Activated T-helper 9 cell treated with anti-CD3 and anti-CD28 coated beads, Interleukin-2, amount 50 U/mL, for 16 hours (primary cell): ENCODE measurements around the gene GNAI3.
A peak's percentile ranks its signal among the peaks of the same experiment; 100 is the strongest.

Experiments
- DNase-seq: peaks from one replicate; pipeline ENCODE4 v3.0.0-alpha.2; 2020; ENCODE audit warnings: low read depth

GNAI3 gene

DNA sequence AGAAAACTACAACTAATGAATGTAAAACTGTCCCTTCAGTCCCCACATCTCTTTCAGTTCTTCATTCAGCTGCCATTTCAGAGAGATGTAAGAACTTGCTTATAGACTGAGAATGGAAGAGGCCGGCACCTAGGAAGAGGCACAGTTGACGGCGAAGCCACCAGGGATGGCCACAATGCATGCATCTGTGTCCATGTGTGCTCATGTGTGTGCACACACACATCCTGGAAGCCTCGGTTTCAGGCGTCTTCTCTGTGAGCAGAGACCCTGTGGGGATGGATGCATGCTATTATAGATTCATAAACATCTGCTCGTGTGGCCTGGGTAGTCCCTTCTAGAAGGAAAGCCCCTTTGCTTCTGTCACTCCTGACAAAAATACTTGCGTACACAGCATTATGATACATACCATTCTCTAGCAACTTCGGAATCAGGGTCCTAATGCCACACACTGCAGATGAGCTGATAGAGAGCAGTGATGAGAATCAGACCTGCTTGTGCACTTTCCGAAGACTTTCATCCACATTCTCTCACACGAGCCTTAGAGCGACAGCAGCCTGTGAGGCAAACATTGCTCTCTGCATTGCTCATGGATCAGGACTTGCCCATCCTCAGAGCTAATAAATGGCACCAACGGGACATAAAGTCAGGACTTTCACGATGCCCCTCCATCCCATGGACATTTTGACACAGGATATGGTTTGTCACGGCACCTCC, 21.2 kb upstream of the GNAI3 start:
- DNase-seq = no peak

DNA sequence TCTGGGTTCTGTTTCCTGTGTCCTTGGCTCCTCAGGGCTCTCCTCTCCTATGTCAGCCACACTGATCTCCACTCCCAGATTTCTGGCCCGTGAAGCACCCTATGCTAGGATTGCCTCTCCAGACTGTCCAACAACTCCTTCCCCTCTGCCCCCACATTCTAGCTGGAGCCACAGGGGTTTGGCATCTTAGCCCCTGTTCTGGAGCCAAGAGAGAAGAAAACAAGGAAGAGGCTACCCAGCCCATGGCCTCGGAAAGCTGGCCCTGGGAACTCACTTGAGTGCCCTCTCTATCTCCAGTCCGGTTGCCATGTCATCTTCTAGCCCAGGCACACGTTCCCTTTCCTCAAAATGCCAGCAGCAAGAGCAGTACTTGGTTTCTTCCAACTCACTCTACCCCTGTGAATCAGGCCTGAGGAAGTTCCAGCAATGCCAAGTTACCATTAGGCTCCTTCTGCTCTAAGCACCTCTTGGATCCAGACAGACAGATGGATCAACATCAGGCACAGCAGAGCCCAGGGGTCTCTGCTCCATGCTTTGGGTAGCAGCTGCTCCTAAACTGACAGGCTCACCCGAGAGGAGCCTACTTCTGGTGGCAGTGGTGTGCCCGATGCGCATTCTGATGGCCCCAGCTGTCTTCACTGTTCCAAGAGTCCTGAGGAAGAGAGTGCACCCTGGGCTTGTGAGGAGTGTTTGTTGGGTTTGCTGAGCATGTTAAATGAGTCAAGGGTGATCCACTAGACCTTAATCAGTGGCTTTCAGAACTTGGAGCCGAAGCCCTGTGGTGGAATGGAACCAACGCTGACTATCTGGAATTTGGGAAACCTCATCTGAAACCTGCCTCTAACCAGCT, 20.3 kb upstream of the GNAI3 start:
- no peak for DNase-seq

DNA sequence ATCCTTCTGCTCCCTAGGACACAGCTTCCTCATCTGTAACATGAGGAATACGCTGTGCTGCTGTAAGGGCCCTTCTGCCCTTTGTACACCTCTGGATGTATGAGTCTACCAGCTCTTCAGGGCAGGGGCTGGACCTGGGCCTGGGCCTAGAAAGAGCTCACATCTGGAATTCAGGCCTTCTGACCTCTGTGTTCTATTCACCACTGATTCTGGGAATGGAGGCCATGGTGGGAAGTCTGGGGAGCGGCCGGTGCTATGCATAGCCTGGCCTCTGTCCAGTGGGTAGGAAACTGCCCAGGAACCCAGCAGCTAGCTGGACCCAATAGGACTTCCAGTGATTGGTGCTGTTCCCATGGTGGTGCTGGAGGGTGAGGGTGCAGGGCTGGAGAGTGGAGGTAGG, 19.7 kb upstream of the GNAI3 start:
- DNase-seq = no peak

DNA sequence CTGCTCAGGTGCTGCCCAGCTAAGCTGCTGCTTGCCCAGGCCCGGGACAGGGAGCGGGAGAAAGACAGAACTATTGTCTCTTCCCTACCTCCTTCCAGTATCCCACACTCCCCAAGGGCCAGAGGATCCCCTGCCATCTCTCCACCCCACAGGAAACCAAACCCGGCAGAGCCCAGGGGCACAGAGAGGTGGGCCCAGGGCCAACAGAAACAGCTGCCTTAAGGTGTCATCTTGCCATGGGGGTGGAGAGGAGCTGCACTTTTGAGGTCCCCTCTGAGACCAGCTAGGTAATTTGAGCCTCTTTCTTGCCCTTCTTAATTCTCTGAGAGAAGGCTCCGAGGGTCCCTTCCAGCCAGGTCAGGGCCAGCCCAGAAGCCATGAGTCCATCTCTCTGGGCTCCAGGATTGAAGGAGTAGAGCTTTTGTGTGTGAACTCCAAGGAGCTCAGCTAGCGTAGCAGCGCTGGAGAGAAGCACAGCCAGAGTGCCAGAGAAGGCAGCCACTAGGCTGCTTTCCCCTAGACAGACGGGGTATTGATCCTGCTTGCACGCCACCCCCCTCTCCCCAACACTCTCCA, 18.4 kb upstream of the GNAI3 start:
- DNase-seq = no peak

DNA sequence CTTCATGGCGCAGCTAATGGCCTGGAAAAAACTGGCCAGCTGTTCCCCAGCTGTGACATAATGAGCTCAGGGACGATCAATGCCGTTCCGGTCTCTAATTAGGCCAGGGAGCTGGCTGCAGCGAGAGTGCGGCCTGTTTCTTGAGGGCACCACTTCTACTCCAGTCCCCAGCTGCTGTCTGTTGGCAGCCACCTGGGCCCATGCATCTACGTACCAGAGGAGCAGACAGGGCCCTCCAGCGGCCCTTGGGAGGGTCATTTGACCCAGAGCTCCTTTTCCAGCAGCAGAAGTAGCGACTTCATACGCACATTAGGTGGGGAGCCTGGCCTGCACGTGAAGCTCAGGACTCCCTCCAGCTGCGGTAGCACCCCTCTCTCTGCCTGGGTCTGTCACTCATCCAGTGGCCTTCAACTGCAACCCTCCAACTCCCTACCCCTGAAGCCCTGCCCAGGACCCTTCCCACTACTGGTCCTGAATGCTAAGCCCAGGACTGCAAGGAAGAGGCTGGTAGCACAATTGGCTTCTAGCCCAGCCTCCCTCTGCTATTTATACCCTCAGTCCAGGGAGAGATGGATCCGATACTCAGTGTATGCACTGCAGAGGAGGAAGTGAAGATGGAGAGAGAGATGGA, 17.8 kb upstream of the GNAI3 start:
- DNase-seq = no peak

DNA sequence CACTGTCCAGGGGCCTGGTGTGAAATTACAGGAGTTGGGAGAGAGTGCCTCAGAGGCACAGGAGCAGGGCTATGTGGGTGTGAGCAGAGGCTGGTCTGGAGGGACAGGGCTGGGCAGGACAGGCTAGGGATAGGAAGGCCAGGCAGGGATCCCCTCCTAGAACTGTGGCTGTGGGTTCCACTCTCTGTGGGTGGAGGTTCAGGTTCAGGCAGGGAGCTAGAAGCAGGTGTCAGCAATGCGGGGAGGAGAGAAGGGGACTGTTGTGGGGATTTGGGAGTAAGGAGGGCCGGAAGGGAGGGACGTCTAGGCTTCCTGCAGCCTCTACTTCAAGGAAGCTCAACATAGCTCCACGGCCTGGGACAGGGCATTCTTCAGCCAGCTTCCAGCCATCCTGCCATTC, 17.0 kb upstream of the GNAI3 start:
- DNase-seq = no peak

DNA sequence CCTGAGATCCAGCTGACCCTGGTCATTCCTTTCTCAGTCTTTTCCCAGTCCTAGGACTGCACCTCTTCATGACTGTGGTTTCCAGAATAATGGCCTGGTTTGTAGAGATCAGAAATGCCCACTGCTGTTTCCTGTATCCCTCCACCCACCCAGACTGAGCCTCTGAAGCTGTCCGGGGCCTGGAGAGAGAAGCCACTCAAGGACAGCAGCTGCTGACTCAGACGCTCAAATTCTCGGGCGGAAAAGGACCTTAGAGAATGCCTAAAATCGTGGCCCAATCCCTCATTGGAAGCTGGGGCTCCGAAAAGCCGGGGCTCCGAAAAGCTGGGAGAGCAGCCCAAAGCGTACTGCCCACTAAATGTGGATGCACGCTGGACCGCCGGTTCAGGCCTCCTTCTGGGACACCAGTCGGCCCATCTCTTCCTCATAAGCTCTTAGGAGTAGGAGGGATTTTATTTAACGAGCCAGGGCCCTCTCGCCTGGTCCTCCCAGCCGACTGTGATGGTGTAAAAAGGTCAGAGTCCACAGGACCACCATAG, 16.5 kb upstream of the GNAI3 start:
- DNase-seq = no peak

DNA sequence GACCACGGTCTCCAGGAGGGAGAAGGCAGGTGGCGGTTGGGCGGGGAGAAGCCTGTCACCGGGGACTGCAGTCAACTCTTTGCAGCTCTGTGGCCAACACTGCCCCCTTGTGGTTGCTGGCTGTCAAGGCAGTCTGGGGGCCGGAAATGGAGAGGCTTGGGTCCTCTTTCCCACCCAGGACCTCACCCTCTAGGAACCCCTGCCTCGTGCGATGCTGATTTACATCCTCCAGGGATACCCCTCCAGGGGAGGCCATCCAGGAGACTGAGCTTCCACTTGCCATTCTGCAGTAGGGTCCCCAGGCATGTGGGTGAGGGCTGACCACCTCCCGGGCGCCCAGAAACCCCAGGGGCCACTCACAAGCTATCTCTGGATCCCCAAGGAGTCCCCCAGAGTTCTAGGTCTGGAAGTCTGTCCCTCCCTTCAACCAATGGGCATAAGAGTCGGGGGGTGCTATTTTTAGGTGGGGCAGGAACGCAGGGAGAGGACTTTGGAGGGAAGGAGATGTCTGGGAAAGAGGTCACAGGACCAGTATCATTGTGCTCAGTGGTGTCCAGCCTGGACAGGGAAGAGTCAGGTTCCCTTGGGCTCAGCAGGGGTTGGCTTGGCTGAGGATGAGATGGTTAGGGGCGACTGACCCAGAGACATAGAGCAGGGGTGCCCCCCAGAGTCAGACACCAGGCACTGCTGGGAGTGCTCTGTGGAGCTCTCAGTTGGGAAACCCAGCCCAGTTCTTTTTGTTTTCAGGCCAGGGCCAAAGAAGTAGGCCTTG, 15.9 kb upstream of the GNAI3 start:
- DNase-seq = peak; percentile 79

DNA sequence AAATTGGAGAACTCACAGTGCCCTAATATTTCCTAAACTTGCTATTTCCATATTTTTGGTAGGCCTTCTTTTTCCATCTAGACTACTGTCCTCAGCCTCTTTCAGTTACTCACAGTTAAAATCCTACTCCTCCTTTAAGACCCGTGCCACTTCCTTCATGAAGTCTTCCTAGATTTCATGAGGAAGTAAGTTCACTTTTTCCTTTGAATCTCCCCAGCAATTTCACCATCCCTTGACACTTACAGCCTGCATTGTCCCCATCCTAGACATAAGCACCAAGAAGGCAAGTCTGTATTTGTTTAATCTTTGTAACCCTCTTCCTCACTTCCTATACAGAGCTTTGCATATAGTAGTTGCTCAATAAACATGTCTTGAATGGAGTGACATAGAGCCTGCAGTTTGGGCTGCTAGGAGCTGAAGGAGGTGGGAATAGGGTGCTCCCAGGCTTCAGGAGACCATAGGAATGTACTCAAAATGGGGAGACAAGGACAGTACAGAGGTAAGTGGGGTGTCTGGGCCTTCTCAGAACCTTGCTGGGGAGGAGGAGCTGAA, 14.0 kb upstream of the GNAI3 start:
- no peak for DNase-seq

DNA sequence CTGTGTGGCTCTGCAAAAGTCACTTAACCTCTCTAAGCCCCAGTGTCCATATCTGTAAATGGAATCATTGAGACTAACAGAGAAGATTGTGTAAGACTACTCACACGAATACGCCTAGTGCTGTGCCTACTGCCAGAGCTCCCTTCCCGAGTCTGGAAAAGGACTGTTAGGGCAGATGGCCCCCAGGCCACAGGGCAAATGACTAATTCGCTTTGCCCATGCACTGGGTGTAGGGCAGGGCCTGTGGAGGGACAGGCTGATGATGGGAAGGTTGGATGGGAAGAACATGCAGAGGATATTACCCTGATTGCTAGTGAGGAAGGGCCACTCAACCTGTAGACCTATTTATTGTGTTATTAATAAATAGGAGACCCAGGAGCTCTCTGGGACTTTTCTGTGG, 12.9 kb upstream of the GNAI3 start:
- no peak for DNase-seq

DNA sequence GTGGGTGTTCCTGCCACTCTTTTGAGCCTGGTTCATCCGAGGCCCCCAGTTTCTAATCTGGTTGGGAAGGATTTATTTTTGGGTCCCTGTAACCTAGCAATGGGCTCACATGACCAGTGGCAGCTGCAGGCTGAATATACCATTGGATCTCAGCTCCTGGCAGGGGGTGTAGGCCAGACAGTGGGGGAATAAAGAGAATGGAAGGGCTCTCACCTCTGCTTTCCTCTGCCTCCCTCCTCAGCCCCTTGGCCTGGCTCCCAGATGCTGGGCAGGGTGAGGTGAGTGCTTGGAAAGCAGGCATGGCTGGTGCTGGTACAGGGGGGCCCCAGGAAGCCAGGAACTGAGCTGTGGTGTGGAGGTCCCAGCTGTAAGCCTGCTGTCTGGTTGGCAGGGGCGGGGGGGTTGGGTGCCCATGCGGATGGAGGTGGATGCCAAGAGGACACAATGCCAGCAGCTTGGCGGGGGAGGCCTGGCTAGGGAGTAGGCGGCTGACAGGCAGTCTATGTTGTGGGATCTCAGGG, 12.4 kb upstream of the GNAI3 start:
- no peak for DNase-seq

DNA sequence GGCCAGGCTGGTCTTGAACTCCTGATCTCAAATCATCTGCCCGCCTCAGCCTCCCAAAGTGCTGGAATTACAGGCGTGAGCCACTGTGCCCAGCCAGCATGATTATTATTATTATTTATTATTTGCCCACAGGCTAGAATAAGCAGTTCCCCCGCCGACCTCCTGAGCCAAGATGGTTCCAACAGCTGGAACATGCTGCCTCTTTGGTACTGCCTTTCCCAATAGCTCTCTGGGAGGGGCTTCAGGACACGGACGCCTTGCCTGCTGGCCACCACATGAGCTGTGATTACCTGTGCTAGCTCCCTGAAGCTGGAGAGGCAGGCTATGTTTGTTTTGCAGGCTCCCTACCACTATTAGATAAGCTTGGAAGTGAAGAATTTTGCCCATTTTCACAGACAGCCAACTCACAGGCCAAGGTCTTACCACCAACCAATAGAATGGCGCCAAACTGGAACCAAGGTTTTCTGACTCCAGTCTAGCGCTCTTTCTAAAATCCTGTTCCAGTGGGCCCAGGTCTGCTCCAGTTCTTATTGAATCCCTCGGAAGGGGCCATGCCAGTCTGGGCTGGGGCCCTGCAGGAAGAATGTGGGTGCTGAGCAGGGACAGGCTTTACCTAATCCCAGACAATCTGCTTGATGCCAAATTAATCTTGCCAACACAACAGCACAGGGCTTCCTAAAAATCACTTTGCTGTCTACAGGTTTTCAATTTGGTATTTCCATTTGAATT, 10.8 kb upstream of the GNAI3 start:
- DNase-seq = no peak

DNA sequence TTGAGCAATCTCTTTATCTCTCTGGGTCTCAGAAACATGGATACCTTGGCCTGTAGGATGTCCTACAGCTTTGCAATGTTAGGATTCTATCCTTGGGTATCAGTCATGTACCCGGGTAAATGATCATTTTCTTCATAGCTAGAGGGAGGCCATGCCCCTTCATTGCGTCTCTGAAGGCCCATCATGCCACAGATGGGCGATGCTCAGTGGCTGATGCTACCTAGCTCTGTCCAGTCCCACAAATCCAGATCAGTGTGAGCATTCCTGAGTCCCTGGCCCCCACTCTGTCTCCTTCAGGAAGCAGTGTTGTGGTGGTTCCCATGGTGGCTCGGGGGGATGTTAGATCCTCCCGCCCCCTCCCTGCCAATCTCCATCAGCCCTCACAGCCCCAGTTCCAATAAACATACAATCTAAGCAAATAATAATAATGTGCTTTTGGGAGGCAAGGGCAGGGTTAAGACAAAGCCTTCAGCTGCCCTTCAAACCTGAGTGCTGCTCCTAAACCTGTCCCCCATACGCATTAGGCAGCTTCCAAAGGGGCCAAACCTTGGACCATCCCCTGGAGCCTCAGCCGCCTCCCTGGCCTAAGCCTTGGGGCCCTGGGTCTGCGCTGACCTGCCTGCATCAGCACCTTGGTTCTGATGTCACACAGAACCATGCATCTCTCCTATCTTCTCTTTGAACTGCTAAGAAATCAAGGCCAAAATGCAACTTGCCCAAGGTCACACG, 9.4 kb upstream of the GNAI3 start:
- DNase-seq = no peak

DNA sequence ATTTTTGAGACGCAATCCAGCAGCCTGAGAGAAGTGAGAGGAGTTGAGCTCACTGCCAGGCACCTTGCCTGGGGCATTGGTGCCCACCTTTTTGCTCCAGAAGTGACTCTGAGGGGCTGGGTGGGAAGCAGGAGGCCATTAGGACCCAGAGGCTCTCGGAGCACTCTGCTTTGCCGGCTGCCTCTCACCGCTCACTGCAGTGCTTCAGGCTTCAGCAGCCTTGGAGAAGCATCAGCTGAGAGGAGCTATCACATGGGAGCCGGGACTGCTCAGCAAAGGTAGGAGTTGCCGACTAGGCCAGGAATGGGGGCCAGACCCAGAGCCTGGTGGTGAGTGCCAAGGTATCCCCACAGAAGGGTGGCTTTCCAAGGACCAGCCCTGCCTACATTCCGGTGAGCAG, 8.7 kb upstream of the GNAI3 start, which contains the start of gene GPR61:
TSS of gene GPR61 (plus strand) at position 197 of the 400 bp plus-strand sequence. CDS start 3,151 bp downstream, outside the sequence.
- DNase-seq = no peak

DNA sequence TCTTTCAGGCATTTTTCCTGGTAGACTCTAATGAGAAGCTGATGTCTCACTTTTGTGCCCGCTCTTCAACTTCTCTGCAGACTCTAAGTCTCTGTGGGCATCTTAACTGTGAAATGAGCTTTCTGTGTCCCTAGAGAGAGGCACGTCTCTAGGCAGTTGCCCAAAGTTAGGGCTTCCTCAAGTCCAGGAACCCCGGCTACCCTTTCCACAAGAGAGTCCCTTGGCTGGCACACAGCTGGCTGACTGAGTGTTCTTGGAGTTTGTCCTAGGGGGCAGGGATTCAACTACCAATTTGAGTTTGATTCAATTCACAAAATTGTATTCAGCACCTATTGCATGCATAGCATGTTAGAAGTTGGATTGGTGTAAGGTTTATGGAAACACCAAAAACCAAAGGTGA, 7.3 kb upstream of the GNAI3 start:
- DNase-seq = no peak

DNA sequence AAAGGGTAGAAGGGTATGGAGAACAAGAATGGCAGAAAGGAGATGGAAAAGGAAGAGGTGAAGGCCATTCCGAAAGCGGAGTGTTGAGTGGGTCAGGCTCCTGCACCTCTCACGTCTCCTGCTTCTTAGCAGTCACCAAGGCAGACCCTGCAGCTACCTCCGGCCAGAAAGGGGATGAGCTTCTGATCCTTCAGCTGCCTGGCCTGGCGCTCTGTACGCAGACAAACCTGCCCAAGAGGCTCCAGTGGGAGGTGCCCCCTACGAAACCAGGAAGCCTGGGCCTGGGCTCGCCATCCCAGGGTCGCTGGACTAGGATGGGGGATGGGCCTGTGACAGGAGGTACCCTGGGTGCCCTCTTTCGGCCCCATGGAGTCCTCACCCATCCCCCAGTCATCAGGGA, 5.8 kb upstream of the GNAI3 start:
- DNase-seq = no peak

DNA sequence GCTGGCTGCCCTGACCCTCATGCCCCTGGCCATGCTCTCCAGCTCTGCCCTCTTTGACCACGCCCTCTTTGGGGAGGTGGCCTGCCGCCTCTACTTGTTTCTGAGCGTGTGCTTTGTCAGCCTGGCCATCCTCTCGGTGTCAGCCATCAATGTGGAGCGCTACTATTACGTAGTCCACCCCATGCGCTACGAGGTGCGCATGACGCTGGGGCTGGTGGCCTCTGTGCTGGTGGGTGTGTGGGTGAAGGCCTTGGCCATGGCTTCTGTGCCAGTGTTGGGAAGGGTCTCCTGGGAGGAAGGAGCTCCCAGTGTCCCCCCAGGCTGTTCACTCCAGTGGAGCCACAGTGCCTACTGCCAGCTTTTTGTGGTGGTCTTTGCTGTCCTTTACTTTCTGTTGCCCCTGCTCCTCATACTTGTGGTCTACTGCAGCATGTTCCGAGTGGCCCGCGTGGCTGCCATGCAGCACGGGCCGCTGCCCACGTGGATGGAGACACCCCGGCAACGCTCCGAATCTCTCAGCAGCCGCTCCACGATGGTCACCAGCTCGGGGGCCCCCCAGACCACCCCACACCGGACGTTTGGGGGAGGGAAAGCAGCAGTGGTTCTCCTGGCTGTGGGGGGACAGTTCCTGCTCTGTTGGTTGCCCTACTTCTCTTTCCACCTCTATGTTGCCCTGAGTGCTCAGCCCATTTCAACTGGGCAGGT, 5.0 kb upstream of the GNAI3 start:
- no peak for DNase-seq

DNA sequence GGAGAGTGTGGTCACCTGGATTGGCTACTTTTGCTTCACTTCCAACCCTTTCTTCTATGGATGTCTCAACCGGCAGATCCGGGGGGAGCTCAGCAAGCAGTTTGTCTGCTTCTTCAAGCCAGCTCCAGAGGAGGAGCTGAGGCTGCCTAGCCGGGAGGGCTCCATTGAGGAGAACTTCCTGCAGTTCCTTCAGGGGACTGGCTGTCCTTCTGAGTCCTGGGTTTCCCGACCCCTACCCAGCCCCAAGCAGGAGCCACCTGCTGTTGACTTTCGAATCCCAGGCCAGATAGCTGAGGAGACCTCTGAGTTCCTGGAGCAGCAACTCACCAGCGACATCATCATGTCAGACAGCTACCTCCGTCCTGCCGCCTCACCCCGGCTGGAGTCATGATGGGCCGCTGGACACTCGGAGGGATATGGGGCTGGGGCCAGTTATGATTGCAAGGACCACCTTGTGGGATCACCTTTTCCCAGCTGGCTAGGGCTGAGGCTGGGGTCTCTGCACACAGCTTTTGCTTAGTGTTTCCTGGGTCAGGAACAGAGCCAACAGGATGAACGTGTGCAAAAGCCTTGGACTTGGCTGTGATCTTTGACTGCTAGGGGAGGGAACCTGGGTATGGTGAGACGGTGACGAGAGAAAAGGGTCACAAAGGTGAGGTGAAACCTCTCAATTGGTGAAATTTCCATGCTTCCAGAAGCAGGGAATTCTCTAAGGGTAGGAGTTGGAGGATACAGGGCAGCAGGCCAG, 4.3 kb upstream of the GNAI3 start:
- DNase-seq = no peak
